ENCODE data around the gene TTC34.

DNA sequence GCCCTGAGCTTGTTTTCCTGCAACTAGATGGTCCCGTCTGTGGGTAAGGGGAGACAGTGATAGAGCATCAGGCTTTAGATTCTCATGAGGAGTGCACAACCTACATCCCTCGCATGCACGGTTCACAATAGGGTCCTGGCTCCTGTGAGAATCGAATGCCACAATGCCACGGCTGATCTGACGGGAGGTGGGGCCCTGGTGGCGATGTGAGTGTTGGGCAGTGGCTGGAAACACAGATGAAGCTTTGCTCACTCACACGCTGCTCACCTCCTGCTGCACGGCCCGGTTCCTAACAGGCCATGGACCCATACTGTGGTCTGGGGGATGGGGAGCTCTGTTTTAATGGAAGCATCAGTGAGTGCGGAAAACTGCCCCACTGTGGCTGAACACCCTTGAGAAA lies 35.8 kb upstream of the TTC34 start:
- TF ChIP-seq, protein P1, sequence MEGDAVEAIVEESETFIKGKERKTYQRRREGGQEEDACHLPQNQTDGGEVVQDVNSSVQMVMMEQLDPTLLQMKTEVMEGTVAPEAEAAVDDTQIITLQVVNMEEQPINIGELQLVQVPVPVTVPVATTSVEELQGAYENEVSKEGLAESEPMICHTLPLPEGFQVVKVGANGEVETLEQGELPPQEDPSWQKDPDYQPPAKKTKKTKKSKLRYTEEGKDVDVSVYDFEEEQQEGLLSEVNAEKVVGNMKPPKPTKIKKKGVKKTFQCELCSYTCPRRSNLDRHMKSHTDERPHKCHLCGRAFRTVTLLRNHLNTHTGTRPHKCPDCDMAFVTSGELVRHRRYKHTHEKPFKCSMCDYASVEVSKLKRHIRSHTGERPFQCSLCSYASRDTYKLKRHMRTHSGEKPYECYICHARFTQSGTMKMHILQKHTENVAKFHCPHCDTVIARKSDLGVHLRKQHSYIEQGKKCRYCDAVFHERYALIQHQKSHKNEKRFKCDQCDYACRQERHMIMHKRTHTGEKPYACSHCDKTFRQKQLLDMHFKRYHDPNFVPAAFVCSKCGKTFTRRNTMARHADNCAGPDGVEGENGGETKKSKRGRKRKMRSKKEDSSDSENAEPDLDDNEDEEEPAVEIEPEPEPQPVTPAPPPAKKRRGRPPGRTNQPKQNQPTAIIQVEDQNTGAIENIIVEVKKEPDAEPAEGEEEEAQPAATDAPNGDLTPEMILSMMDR (IDR thresholded peaks at IDR 0.05), result no peak
- no peak for TF ChIP-seq EZH2phosphoT487 (IDR thresholded peaks at IDR 0.05)

Measured in neural progenitor cell (in vitro differentiated cells).